Sigmoid colon (tissue), 7 donors: ENCODE measurements around the gene ARMH3. TPM values are rescaled to one million over a fixed set of nuclear protein-coding genes. Genes with fewer than 3 reads are reported as not detected.

Experiments used
- DNase-seq: peaks from one replicate; pipeline ENCODE4 v3.0.0-alpha.2; 2019
- H3K27ac ChIP-seq, 4 donors: fragments of 200-600 bp; sonication (generic); one replicate each; pipeline ENCODE4 v1.5.1; 2016 to 2019; ENCODE audit warnings: mild to moderate bottlenecking in 1 of 4
- H3K27me3 ChIP-seq, 3 donors: fragments of 200-600 bp; sonication (generic); one replicate each; pipeline ENCODE4 v1.5.1; 2019; ENCODE audit warnings: mild to moderate bottlenecking in 1 of 3
- H3K36me3 ChIP-seq, 4 donors: fragments of 200-600 bp; sonication (generic); one replicate each; pipeline ENCODE4 v1.5.1; 2016 to 2019
- H3K4me1 ChIP-seq, 4 donors: fragments of 200-600 bp; sonication (generic); one replicate each; pipeline ENCODE4 v1.5.1; 2017 to 2019
- H3K4me3 ChIP-seq, 4 donors: fragments of 200-600 bp; sonication (generic); one replicate each; pipeline ENCODE4 v1.5.1; 2017 to 2019; ENCODE audit warnings: mild to moderate bottlenecking in 2 of 4, moderate library complexity in 1 of 4
- H3K9me3 ChIP-seq, 4 donors: fragments of 200-600 bp in 3 of 4; sonication (generic) in 3 of 4; one replicate each; pipeline versions ENCODE4 v1.5.1 to v1.6.1; 2013 to 2019
- CTCF ChIP-seq, 4 experiments: fragments of 450-650 bp in 3 of 4; fragments of 200-600 bp in 1 of 4; IDR thresholded peaks; one replicate each; pipeline ENCODE4 v1.5.1; 2016 to 2019; ENCODE audit warnings: antibody characterized with exemption in 4 of 4, mild to moderate bottlenecking in 3 of 4, moderate library complexity in 2 of 4
- EP300 ChIP-seq, 4 donors: sonication (generic); formaldehyde crosslinking; IDR thresholded peaks; one replicate each; pipeline ENCODE4 v1.6.1; 2017; ENCODE audit warnings: antibody characterized with exemption in 4 of 4
- POLR2A ChIP-seq, 2 donors: fragments of 450-650 bp; IDR thresholded peaks; one replicate each; pipeline ENCODE4 v1.6.1; 2016; ENCODE audit warnings: antibody characterized with exemption in 2 of 2, mild to moderate bottlenecking in 2 of 2, moderate library complexity in 2 of 2
- POLR2AphosphoS5 ChIP-seq, 4 donors: sonication (generic); formaldehyde crosslinking; IDR thresholded peaks; one replicate each; pipeline ENCODE4 v1.6.1; 2017; ENCODE audit warnings: antibody characterized with exemption in 4 of 4
- WGBS, 2 donors: extraction: QIAGEN DNeasy Blood & Tissue Kit; methylation state at CpG; one replicate each; pipeline ENCODE4 v1.1.7; 2013; 5-methylcytosine and 5-hydroxymethylcytosine counted together
- intact Hi-C: fragments of 100-400 bp; cut with DNase I; formaldehyde crosslinking; loops from one replicate; pipeline ENCODE4 v1.15.1; 2023
- polyA plus RNA-seq, 3 donors: library from polyadenylated mRNA; stranded (reverse); fragments of 200-250 nt; gene quantifications; one replicate each; pipeline ENCODE4 v1.2.3, GENCODE V29; 2013
- total RNA-seq, 4 donors: library from RNA; depleted of rRNA; stranded (reverse); fragments of >200 nt; gene quantifications; one replicate each; pipeline ENCODE4 v1.1.0, GENCODE V29; 2016
- donor health status: healthy with polysubstance abuse.
- donor health status: Bipolar disorder and iron deficiency.
- donor health status: healthy.

ARMH3 gene
- total and polyA plus RNA-seq, 7 donors: 17.4 to 23.2 (median 19.1) TPM

- no peak overlapping the region for H3K4me3 ChIP-seq
- H3K27me3 ChIP-seq: no peaks in the 10 kb centered on the region
- H3K27ac ChIP-seq: no peak overlapping the region
- peaks cover 0 to 24% (median 21%) of the 10 kb centered on the region in 4 donors for H3K4me1 ChIP-seq
- H3K36me3 ChIP-seq: no peaks in the 10 kb centered on the region
- intact Hi-C loops: loop anchor here (5.0 kb wide), 1 partner anchor 237 kb away; no protein-coding TSS in a partner anchor
- 93 to 94% methylated on average over 4 of the region's 4 CpGs for WGBS, 2 donors
- TF ChIP-seq CTCF (IDR thresholded peaks at IDR 0.05) (no peak), POLR2AphosphoS5 (IDR thresholded peaks at IDR 0.05) (no peak)
- H3K9me3 ChIP-seq: no peaks in the 10 kb centered on the region
- DNase-seq: no peak
Observed at GRCh38 chr10:101835362-101835761, 220.6 kb downstream of the ARMH3 start.

GRCh38 chr10:101834341-101834740, 221.6 kb downstream of the ARMH3 start:
- no peaks in the 10 kb centered on the region for H3K27me3 ChIP-seq
- TF ChIP-seq CTCF (IDR thresholded peaks at IDR 0.05) (no peak), EP300 (IDR thresholded peaks at IDR 0.05) (no peak), POLR2A (IDR thresholded peaks at IDR 0.05) (no peak), POLR2AphosphoS5 (IDR thresholded peaks at IDR 0.05) (no peak)
- peaks cover 0 to 22% (median 19%) of the 10 kb centered on the region in 4 donors for H3K4me1 ChIP-seq
- H3K4me3 ChIP-seq: no peak overlapping the region
- DNase-seq: no peak
- WGBS, 2 donors: 44 to 69% methylated on average over 8 of the region's 8 CpGs
- intact Hi-C loops: no loop called here
- no peak overlapping the region for H3K27ac ChIP-seq
- no peaks in the 10 kb centered on the region for H3K36me3 ChIP-seq
- H3K9me3 ChIP-seq: no peaks in the 10 kb centered on the region

- no peak for DNase-seq
- intact Hi-C loops: no loop called here
- Histone ChIP-seq H3K36me3 (no peaks in the 10 kb centered on the region), H3K9me3 (no peaks in the 10 kb centered on the region), H3K4me3 (no peak overlapping the region), H3K27me3 (no peaks in the 10 kb centered on the region), H3K27ac (no peak overlapping the region), H3K4me1 (peaks cover 0 to 31% (median 18%) of the 10 kb centered on the region in 4 donors)
- TF ChIP-seq EP300 (IDR thresholded peaks at IDR 0.05) (no peak), CTCF (IDR thresholded peaks at IDR 0.05) (no peak), POLR2AphosphoS5 (IDR thresholded peaks at IDR 0.05) (no peak), POLR2A (IDR thresholded peaks at IDR 0.05) (no peak)
- 90 to 97% methylated on average over 1 of the region's 1 CpG for WGBS, 2 donors
Observed at GRCh38 chr10:101833466-101833865, 222.5 kb downstream of the ARMH3 start.

- peaks cover 0 to 31% (median 18%) of the 10 kb centered on the region in 4 donors for H3K4me1 ChIP-seq
- H3K27ac ChIP-seq: no peak overlapping the region
- no peaks in the 10 kb centered on the region for H3K27me3 ChIP-seq
- intact Hi-C loops: no loop called here
- DNase-seq: peak; percentile 61
- no peak for TF ChIP-seq POLR2AphosphoS5 (IDR thresholded peaks at IDR 0.05)
- TF ChIP-seq POLR2A (IDR thresholded peaks at IDR 0.05): no peak
- no peak for TF ChIP-seq CTCF (IDR thresholded peaks at IDR 0.05)
- TF ChIP-seq EP300 (IDR thresholded peaks at IDR 0.05): no peak
- no peaks in the 10 kb centered on the region for H3K9me3 ChIP-seq
- H3K4me3 ChIP-seq: no peak overlapping the region
- no peaks in the 10 kb centered on the region for H3K36me3 ChIP-seq
- 72 to 88% methylated on average over 4 of the region's 4 CpGs for WGBS, 2 donors
Observed at GRCh38 chr10:101832325-101832771, 223.6 kb downstream of the ARMH3 start.
